22Rv1 (cell line): ENCODE data around the gene GREB1.

Experiments used
- ZFX ChIP-seq: fragments of 450-650 bp; IDR thresholded peaks from 2 replicates; pipeline ENCODE4 v1.6.1; 2017; ENCODE audit warnings: antibody characterized with exemption, borderline replicate concordance
- TF ChIP-seq, protein P1 (sequence below): fragments of 450-650 bp; IDR thresholded peaks from 2 replicates; pipeline ENCODE4 v1.5.1; 2017; ENCODE audit warnings: mild to moderate bottlenecking

DNA sequence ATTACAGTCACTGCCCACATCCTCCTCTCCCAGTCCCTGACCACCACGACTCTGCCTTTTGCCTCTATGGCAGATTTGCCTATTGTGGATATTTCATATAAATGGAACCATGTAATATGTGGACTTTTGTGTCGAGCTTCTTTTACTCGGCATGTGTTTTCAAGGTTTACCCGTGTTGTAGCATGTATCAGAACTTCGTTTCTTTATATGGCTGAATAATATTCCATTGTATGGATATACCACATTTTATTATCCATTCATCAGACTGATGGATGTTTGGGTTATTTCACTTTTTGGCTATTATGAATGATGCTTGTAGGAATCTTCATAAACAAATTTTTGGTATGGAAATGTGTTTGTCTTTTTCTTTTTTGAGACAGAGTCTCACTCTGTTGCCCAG is 43.7 kb upstream of the GREB1 start:
- TF ChIP-seq, protein P1, sequence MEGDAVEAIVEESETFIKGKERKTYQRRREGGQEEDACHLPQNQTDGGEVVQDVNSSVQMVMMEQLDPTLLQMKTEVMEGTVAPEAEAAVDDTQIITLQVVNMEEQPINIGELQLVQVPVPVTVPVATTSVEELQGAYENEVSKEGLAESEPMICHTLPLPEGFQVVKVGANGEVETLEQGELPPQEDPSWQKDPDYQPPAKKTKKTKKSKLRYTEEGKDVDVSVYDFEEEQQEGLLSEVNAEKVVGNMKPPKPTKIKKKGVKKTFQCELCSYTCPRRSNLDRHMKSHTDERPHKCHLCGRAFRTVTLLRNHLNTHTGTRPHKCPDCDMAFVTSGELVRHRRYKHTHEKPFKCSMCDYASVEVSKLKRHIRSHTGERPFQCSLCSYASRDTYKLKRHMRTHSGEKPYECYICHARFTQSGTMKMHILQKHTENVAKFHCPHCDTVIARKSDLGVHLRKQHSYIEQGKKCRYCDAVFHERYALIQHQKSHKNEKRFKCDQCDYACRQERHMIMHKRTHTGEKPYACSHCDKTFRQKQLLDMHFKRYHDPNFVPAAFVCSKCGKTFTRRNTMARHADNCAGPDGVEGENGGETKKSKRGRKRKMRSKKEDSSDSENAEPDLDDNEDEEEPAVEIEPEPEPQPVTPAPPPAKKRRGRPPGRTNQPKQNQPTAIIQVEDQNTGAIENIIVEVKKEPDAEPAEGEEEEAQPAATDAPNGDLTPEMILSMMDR = no peak
- TF ChIP-seq ZFX = no peak
